ENCODE results near the gene AASS.

DNA sequence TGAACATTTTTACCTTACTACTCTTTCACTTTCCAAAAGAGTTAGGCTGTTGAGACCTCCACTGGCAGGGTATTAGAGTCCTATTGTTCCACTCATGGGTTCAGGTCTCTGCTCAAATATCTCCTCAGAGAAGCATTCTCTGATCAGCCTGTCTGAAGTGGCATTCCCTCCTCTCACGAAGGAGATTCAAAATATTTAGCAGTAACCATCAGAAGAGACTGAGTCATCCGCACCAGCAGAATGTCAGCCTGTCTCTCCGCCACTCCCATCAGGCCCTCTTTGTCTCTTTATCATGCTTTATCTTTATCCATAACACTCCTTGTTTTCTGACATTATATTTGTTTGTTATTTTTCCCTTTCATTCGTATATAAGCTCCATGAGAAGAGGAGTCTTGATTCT lies 79.1 kb downstream of the AASS start:
- TF ChIP-seq, protein P1, sequence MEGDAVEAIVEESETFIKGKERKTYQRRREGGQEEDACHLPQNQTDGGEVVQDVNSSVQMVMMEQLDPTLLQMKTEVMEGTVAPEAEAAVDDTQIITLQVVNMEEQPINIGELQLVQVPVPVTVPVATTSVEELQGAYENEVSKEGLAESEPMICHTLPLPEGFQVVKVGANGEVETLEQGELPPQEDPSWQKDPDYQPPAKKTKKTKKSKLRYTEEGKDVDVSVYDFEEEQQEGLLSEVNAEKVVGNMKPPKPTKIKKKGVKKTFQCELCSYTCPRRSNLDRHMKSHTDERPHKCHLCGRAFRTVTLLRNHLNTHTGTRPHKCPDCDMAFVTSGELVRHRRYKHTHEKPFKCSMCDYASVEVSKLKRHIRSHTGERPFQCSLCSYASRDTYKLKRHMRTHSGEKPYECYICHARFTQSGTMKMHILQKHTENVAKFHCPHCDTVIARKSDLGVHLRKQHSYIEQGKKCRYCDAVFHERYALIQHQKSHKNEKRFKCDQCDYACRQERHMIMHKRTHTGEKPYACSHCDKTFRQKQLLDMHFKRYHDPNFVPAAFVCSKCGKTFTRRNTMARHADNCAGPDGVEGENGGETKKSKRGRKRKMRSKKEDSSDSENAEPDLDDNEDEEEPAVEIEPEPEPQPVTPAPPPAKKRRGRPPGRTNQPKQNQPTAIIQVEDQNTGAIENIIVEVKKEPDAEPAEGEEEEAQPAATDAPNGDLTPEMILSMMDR (IDR thresholded peaks at IDR 0.05), result no peak
- TF ChIP-seq POLR2AphosphoS5 (IDR thresholded peaks at IDR 0.05), result no peak
- no peak for TF ChIP-seq POLR2A (IDR thresholded peaks at IDR 0.05)

All from prostate gland (tissue), 2 donors.